ENCODE measurements around the gene RHEX. TPM values are rescaled to one million over a fixed set of nuclear protein-coding genes. Genes with fewer than 3 reads are reported as not detected.

The RHEX gene
- total and polyA plus RNA-seq, 4 experiments from 2014 or later, result 0.30 to 0.55 (median 0.55) TPM; not detected in 1

GRCh38 chr1:206144605-206145004 is 91.6 kb downstream of the RHEX start:
- DNase-seq, result no peak
- Histone ChIP-seq H3K4me3 (ENCODE audit: low read length in 2 of 2) (no peak overlapping the region), H3K36me3 (ENCODE audit: insufficient read depth, low read length) (no peaks in the 10 kb centered on the region), H3K27ac (ENCODE audit: low read depth, low read length) (no peak overlapping the region), H3K9me3 (ENCODE audit: control insufficient read depth in 1 of 2, low read length in 2 of 2) (no peaks in the 10 kb centered on the region), H3K4me1 (ENCODE audit: insufficient read depth, low read length) (no peaks in the 10 kb centered on the region), H3K27me3 (ENCODE audit: insufficient read depth, low read length) (no peaks in the 10 kb centered on the region)
- Mint-ChIP-seq H3K27ac (peak overlapping the region in 1 of 7 donors; percentile 9), H3K4me1 (no peaks in the 10 kb centered on the region), H3K9me3 (no peaks in the 10 kb centered on the region), H3K27me3 (peaks cover 12 to 29% of the 10 kb centered on the region in 2 donors), H3K36me3 (no peaks in the 10 kb centered on the region), H3K4me3 (no peak overlapping the region)
- CTCF ChIA-PET (ENCODE audit: partially characterized antibody), result no interaction called here
- intact Hi-C loops (cut with micrococcal nuclease), result no loop called here
- POLR2A ChIA-PET (ENCODE audit: partially characterized antibody), result no interaction called here

DNA sequence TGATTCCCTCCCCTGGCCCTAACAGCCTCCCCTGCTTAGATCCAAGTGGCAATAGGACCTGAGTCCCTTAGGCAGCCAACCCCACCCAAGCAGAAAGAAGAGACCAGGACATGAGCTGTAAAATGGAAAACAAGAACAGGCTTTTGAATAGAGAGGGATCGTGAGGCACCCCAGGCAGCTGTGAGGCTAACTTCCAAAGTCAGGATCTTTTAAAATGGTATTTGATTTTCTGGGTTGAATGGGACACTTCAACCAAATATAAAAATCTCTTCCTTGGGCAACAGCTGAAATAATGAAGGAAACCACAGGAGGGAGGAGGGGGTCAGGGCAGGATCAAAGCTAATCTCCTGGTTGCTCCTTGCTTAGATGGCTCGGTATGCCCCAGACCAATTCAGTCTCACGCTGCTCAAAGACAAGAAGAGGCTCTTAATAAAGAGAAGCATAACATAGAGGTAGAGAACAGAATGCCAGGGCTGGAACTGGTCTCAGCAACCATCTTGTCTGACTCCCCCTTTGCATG is 92.9 kb downstream of the RHEX start:
- no peak overlapping the region for H3K27ac Mint-ChIP-seq
- ChIA-PET CTCF (ENCODE audit: partially characterized antibody) (no interaction called here), POLR2A (ENCODE audit: partially characterized antibody) (no interaction called here)
- H3K9me3 ChIP-seq (ENCODE audit: control insufficient read depth in 1 of 2, low read length in 2 of 2), result no peaks in the 10 kb centered on the region
- H3K4me3 ChIP-seq (ENCODE audit: low read length in 2 of 2), result no peak overlapping the region
- DNase-seq, result no peak
- intact Hi-C loops (cut with micrococcal nuclease), result no loop called here
- no peaks in the 10 kb centered on the region for H3K4me1 Mint-ChIP-seq
- peaks cover 9 to 24% of the 10 kb centered on the region in 2 donors for H3K27me3 Mint-ChIP-seq
- H3K36me3 ChIP-seq (ENCODE audit: insufficient read depth, low read length), result no peaks in the 10 kb centered on the region
- H3K9me3 Mint-ChIP-seq, result no peaks in the 10 kb centered on the region
- H3K27ac ChIP-seq (ENCODE audit: low read depth, low read length), result no peak overlapping the region
- no peak overlapping the region for H3K4me3 Mint-ChIP-seq
- no peaks in the 10 kb centered on the region for H3K27me3 ChIP-seq (ENCODE audit: insufficient read depth, low read length)
- H3K4me1 ChIP-seq (ENCODE audit: insufficient read depth, low read length), result no peaks in the 10 kb centered on the region
- H3K36me3 Mint-ChIP-seq, result no peaks in the 10 kb centered on the region

Other genes starting within 250 kb of the RHEX start
- gene SLC41A1, start 240.0 kb upstream of the RHEX start, total RNA-seq, result 10 to 100 TPM; 26.1 to 26.3 TPM
- 10 to 100 TPM in 1 of 2 donors, 1 to 10 TPM in 1; 9.1 to 14.3 TPM for gene SLC41A1, start 240.0 kb upstream of the RHEX start, polyA plus RNA-seq
- 1 to 10 TPM; 1.8 to 1.9 TPM for gene PM20D1, start 203.0 kb upstream of the RHEX start, total RNA-seq
- 1 to 10 TPM; 1.4 to 1.9 TPM for gene PM20D1, start 203.0 kb upstream of the RHEX start, polyA plus RNA-seq
- gene SLC26A9, start 109.7 kb upstream of the RHEX start, total RNA-seq, result not detected
- gene SLC26A9, start 109.7 kb upstream of the RHEX start, polyA plus RNA-seq, result not detected
- 1 to 10 TPM in 1 of 2 experiments, under 1 TPM in 1; 0.78 to 1.2 TPM for gene RAB7B, start 49.8 kb upstream of the RHEX start, total RNA-seq
- not detected for gene RAB7B, start 49.8 kb upstream of the RHEX start, polyA plus RNA-seq
- not detected for gene CTSE, start 29.3 kb upstream of the RHEX start, total RNA-seq
- gene CTSE, start 29.3 kb upstream of the RHEX start, polyA plus RNA-seq, result not detected
- gene AVPR1B, start 64.2 kb downstream of the RHEX start, total RNA-seq, result not detected
- gene AVPR1B, start 64.2 kb downstream of the RHEX start, polyA plus RNA-seq, result not detected
- gene FAM72A, start 149.7 kb downstream of the RHEX start, total RNA-seq, result 1 to 10 TPM in 1 of 2 experiments, under 1 TPM in 1; 1.00 to 1.4 TPM
- under 1 TPM in 1 of 2 donors, not detected in 1; 0.29 TPM for gene FAM72A, start 149.7 kb downstream of the RHEX start, polyA plus RNA-seq
- gene SRGAP2, start 150.4 kb downstream of the RHEX start, total RNA-seq, result 10 to 100 TPM; 49.0 to 56.6 TPM
- gene SRGAP2, start 150.4 kb downstream of the RHEX start, polyA plus RNA-seq, result 10 to 100 TPM in 1 of 2 donors, 1 to 10 TPM in 1; 2.7 to 18.4 TPM